ENCODE data around the gene SCN2B. TPM values are rescaled to one million over a fixed set of nuclear protein-coding genes. Genes with fewer than 3 reads are reported as not detected.

The SCN2B gene
- polyA plus RNA-seq, 1 of the 3 experiments (the other 2 are of a cell fraction): 0.05 TPM

DNA sequence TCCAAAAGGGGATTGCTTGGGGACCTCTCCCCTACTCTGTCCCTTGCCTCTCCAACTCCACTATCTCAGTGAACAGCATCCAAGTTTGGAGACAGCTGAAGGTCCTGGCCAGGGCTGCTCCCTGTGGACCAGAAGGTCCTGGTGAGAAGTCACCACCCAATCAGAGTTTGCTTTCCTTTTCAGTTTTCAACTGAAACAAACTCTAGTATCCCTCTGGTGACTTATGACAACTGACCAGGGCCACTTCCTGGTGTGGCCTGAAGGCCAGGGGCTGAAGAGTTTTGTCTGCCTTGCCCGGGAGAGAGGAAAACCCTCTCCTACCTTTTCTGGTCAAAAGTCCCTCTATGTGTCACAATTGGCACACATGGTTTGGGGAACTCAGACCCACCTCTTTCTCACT lies 43.3 kb upstream of the SCN2B start:
- Histone ChIP-seq H3F3A (replicated peaks; ENCODE audit: insufficient read depth) (no peaks in the 10 kb centered on the region), H3K36me3 (replicated peaks in 1 of 2; ENCODE audit: control insufficient read depth in 1 of 2, insufficient read depth in 2 of 2, low read length in 1 of 2) (no peaks in the 10 kb centered on the region), H3K79me2 (ENCODE audit: insufficient read depth) (no peaks in the 10 kb centered on the region), H3K27ac (ENCODE audit: low read depth in 2 of 2, low read length in 1 of 2) (no peak overlapping the region), H3K4me1 (ENCODE audit: control insufficient read depth in 1 of 2, insufficient read depth in 2 of 2, low read depth in 1 of 2, low read length in 1 of 2) (no peaks in the 10 kb centered on the region), H3K9me3 (no peaks in the 10 kb centered on the region), H2AFZ (ENCODE audit: low read depth) (no peak overlapping the region), H3K9ac (no peak overlapping the region), H3K27me3 (ENCODE audit: insufficient read depth) (peaks cover 52% of the 10 kb centered on the region), H3K9me2 (no peaks in the 10 kb centered on the region), H3K4me2 (no peak overlapping the region), H4K20me1 (ENCODE audit: insufficient read depth) (no peaks in the 10 kb centered on the region), H3K4me3 (ENCODE audit: low read depth in 2 of 2, low read length in 1 of 2) (no peak overlapping the region)
- ChIA-PET POLR2A (no interaction called here), CTCF (interaction anchor here (0.6 kb wide), 1 partner anchor 343 kb away, joined by 3 read pairs; no protein-coding TSS in a partner anchor)
- DNase-seq: no peak
- TF ChIP-seq EP300 (IDR thresholded peaks at IDR 0.05; ENCODE audit: borderline replicate concordance in 1 of 2, low read depth in 1 of 2, low read length in 1 of 2): no peak
- TF ChIP-seq SMC3 (IDR thresholded peaks at IDR 0.05; ENCODE audit: low read depth, low read length): no peak
- TF ChIP-seq, protein P1, sequence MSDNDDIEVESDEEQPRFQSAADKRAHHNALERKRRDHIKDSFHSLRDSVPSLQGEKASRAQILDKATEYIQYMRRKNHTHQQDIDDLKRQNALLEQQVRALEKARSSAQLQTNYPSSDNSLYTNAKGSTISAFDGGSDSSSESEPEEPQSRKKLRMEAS (IDR thresholded peaks at IDR 0.05; ENCODE audit: low read depth): no peak
- TF ChIP-seq EZH2phosphoT487 (IDR thresholded peaks at IDR 0.05; ENCODE audit: borderline replicate concordance, low read depth): no peak
- no peak for TF ChIP-seq FOSL2 (IDR thresholded peaks at IDR 0.05; ENCODE audit: borderline replicate concordance, low read depth)
- WGBS (ENCODE audit: low lambda C conversion rate): 0% methylated on average over 1 of the region's 1 CpG

DNA sequence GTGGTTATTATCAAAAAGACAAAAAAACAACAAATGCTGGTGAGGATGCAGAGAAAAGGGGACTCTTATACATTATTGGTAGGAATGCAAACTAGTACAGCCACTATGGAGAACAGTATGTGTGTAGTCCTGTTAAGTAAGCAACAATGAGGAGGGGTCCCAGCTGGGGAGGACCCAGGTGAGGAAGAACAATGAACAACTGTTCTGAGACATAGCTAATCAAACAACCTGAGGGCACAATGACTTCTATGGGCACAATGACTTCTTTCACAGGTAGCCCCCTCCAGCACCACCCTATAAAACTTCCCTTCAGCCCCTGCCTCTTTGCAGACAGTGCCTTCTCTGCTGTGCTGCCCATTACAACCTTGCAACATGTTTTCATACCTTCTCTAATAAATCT lies 42.8 kb upstream of the SCN2B start:
- H3K36me3 ChIP-seq (replicated peaks in 1 of 2; ENCODE audit: control insufficient read depth in 1 of 2, insufficient read depth in 2 of 2, low read length in 1 of 2): no peaks in the 10 kb centered on the region
- no peaks in the 10 kb centered on the region for H3F3A ChIP-seq (replicated peaks; ENCODE audit: insufficient read depth)
- TF ChIP-seq EZH2phosphoT487 (IDR thresholded peaks at IDR 0.05; ENCODE audit: borderline replicate concordance, low read depth) (no peak), FOSL2 (IDR thresholded peaks at IDR 0.05; ENCODE audit: borderline replicate concordance, low read depth) (no peak), FOXM1 (IDR thresholded peaks at IDR 0.05; ENCODE audit: low read depth) (no peak), YY1 (IDR thresholded peaks at IDR 0.05; ENCODE audit: low read depth) (no peak), GATA2 (CRISPR knock-in tag; IDR thresholded peaks at IDR 0.05) (no peak), FOXJ3 (CRISPR knock-in tag; IDR thresholded peaks at IDR 0.05) (no peak), RFX5 (IDR thresholded peaks at IDR 0.05; ENCODE audit: low read length) (no peak), MEF2A (IDR thresholded peaks at IDR 0.05; ENCODE audit: borderline replicate concordance, low read depth) (no peak), ELF1 (IDR thresholded peaks at IDR 0.05) (no peak), NFIC (IDR thresholded peaks at IDR 0.05; ENCODE audit: borderline replicate concordance) (no peak)
- TF ChIP-seq, protein P2, sequence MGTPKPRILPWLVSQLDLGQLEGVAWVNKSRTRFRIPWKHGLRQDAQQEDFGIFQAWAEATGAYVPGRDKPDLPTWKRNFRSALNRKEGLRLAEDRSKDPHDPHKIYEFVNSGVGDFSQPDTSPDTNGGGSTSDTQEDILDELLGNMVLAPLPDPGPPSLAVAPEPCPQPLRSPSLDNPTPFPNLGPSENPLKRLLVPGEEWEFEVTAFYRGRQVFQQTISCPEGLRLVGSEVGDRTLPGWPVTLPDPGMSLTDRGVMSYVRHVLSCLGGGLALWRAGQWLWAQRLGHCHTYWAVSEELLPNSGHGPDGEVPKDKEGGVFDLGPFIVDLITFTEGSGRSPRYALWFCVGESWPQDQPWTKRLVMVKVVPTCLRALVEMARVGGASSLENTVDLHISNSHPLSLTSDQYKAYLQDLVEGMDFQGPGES (IDR thresholded peaks at IDR 0.05; ENCODE audit: low read depth, low read length): no peak
- TF ChIP-seq, protein P3, sequence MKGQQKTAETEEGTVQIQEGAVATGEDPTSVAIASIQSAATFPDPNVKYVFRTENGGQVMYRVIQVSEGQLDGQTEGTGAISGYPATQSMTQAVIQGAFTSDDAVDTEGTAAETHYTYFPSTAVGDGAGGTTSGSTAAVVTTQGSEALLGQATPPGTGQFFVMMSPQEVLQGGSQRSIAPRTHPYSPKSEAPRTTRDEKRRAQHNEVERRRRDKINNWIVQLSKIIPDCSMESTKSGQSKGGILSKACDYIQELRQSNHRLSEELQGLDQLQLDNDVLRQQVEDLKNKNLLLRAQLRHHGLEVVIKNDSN (IDR thresholded peaks at IDR 0.05; ENCODE audit: borderline replicate concordance, low read depth): no peak
- TF ChIP-seq, protein P4, sequence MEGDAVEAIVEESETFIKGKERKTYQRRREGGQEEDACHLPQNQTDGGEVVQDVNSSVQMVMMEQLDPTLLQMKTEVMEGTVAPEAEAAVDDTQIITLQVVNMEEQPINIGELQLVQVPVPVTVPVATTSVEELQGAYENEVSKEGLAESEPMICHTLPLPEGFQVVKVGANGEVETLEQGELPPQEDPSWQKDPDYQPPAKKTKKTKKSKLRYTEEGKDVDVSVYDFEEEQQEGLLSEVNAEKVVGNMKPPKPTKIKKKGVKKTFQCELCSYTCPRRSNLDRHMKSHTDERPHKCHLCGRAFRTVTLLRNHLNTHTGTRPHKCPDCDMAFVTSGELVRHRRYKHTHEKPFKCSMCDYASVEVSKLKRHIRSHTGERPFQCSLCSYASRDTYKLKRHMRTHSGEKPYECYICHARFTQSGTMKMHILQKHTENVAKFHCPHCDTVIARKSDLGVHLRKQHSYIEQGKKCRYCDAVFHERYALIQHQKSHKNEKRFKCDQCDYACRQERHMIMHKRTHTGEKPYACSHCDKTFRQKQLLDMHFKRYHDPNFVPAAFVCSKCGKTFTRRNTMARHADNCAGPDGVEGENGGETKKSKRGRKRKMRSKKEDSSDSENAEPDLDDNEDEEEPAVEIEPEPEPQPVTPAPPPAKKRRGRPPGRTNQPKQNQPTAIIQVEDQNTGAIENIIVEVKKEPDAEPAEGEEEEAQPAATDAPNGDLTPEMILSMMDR (IDR thresholded peaks at IDR 0.05): no peak
- H3K4me3 ChIP-seq (ENCODE audit: low read depth in 2 of 2, low read length in 1 of 2): no peak overlapping the region
- H4K20me1 ChIP-seq (ENCODE audit: insufficient read depth): no peaks in the 10 kb centered on the region
- H3K79me2 ChIP-seq (ENCODE audit: insufficient read depth): no peaks in the 10 kb centered on the region
- H3K27me3 ChIP-seq (ENCODE audit: insufficient read depth): peaks cover 57% of the 10 kb centered on the region
- no peaks in the 10 kb centered on the region for H3K9me3 ChIP-seq
- no peak overlapping the region for H3K4me2 ChIP-seq
- ChIA-PET CTCF (interaction anchor here (0.6 to 1.3 kb wide), 2 partner anchors 10 to 343 kb away, joined by 3 read pairs; no protein-coding TSS in a partner anchor), POLR2A (no interaction called here)
- no peaks in the 10 kb centered on the region for H3K9me2 ChIP-seq
- no peak overlapping the region for H3K27ac ChIP-seq (ENCODE audit: low read depth in 2 of 2, low read length in 1 of 2)
- DNase-seq: no peak
- no peak overlapping the region for H3K9ac ChIP-seq
- no peak overlapping the region for H2AFZ ChIP-seq (ENCODE audit: low read depth)
- H3K4me1 ChIP-seq (ENCODE audit: control insufficient read depth in 1 of 2, insufficient read depth in 2 of 2, low read depth in 1 of 2, low read length in 1 of 2): no peaks in the 10 kb centered on the region

Measured in SK-N-SH (cell line).